HG03354 (cell line): ENCODE results near the gene VEGFD.

Experiments used
- ATAC-seq: cut with Tn5 transposase; IDR thresholded peaks from one replicate; pipeline ENCODE4 v1.9.1; 2021; ENCODE audit warnings: mild to moderate bottlenecking; ENCODE audit not compliant: unreplicated experiment, poor library complexity, severe bottlenecking

Gene VEGFD, protein sequence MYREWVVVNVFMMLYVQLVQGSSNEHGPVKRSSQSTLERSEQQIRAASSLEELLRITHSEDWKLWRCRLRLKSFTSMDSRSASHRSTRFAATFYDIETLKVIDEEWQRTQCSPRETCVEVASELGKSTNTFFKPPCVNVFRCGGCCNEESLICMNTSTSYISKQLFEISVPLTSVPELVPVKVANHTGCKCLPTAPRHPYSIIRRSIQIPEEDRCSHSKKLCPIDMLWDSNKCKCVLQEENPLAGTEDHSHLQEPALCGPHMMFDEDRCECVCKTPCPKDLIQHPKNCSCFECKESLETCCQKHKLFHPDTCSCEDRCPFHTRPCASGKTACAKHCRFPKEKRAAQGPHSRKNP

DNA sequence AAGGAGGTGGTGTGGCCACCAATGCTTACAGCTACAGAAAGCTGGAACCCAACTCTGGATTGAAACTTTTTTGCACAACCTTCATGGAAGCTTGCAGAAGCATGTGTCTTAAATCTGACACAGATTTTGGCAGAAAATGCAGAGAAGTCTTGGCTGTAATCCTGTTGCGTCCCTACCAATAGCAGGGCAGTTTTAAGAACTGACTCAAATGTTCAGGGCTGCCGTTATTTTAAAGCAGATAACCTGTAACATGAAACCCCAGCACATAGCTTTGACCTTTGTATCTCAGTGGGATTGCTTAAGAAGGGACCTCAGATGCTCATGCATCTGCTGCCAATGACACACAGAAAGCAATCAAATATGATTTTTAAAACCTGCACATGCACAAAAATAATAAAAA, at the start of gene VEGFD:
Gene VEGFD, minus strand, starts transcription at position 110 of the 400 bp plus-strand sequence. CDS start 467 bp downstream, outside the sequence.
- no peak for ATAC-seq

DNA sequence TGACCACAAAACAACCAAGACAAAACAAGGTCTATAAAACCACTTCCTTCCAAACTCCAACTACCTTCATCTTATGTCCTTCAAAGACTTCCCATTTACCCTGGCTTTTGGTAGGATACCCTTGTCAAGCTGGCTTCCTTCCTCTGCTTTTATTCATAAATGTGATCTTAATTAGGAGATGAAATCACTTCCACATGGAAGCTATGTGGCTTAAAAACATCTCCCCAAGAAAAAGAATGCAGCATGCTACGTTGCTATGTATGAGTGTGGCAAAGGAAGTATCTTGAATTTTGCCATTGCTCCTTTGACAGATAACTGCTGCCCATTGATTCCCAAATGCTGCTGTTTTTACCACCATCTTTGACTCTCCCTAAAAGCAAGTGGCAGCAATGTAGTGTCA, 46.4 kb upstream of the VEGFD start:
- no peak for ATAC-seq

DNA sequence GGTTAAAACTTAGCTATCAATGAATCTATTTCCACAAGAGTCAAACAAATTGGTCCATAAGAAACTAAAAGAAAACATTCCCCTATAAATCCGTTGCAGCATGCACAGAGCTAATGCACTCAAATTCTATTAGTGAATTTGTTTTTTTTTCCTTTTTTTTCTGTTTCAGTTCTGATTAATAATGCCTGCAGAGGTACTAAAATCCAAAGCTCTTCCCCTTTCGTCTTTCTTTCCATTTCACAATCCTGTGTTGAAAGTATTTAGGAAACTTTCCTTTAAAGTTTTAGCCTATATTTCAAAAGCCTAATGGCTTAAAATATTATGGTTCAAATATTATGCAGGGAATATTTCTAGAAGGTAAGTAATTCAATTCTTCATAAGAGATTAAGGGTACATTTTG, 45.9 kb upstream of the VEGFD start:
- ATAC-seq = no peak

DNA sequence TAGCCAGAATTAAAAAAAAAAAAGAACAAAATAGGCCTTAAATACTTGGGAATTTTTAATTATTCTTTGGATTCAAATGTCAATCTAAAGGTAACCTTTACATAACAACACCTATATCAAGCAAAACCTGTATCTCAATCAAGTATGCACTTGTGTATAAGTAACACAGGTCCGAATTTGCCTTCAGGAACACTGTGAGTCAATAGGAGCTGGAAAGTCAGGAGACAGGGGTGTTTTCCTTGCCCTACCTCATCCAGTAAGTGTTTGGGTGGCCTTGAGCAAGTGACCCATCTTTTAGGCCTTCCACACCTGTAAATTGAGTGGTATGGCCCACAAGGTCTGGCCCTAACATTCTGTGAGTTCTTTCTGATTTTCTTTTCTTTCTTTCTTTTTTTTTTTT, 40.8 kb upstream of the VEGFD start:
- no peak for ATAC-seq

DNA sequence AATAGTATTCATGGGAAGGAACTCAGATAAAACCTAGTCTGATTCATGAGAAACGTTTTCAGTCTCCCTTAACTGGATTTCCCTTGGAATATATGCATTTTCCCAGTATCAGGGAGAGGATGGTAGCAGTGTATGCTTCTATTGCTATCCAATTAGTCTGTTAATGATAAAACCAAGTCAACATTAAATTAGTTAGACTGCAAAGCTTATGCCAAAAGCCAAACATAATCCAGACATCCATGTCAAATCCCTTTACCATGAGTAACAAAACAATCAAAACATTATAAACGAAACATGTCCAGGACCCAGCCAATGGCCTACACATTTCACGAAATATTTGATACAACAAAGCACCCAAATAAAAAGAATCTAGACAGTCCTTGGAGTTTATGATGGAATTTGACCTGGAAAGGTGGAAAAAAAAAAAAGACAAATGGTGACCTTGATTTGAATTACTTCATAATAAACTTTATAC, 34.5 kb upstream of the VEGFD start:
- no peak for ATAC-seq

DNA sequence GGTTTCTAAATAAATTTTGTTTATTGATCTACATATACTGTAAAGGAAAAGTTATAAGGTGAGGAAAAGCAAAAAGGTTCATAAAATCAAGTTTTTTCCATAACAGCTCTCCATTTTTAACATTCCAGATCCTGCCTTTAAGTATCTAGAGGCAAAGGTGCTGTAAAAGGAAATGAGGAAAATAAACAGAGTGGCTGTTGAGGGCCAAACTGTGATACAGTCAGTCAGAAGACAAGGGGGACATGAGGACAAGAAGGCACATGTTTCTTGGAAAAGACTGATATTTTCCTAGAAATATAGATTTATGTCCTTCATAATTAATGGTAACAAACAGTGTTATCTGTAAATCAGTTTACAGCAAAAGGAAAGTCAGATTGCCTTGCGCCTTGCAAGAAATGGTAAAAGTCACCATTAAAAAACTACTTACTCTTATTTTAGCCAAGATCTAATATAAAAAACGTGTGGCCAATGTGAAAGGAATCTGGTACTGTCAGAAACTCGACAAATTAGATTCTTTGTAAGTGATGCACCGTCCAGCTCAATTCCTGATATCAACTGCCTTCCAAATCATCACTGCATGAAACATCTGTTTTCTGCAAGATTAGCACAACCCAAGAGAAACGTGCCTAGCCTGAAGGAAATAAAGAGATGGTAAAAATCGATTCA, 34.0 kb upstream of the VEGFD start:
- ATAC-seq = no peak

DNA sequence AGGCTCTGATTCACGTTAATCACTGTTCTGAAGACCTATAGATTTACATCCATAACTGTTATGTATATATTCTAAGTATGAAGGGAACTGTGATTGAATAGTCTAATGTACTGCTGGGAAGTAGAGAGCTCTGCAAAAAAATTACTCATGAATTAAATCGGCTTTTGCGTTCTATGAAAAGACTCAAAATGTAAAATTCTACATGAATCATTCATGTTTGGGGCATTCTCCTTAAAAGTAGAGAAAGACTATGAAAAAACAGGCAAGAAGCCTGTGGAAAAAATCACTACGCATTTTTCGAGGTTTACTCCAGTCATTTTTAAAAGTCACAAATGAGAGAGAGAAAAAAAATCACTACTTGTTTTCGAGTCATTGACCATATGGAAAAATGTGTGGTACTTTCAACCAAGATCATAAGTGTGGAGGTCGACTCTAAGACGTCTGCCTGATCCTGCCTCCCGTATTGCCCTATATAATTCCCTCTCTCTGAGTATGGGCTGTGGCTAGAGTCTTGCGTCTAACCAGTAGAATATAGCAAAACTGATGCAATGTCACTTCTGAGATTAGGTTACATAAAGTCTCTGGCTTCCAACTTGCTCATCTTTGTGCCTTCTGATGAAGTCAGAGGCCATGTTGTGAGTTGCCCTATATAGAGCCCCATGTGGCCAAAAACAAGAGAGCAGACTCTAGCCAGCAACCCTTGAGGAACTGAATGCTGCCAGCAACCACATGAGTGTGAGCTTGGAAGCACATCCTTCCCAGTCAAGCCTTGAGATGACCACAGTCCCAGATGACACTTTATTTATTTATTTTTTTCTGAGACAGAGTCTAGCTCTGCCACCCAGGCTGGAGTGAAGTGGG, 32.1 kb upstream of the VEGFD start:
- ATAC-seq = no peak

DNA sequence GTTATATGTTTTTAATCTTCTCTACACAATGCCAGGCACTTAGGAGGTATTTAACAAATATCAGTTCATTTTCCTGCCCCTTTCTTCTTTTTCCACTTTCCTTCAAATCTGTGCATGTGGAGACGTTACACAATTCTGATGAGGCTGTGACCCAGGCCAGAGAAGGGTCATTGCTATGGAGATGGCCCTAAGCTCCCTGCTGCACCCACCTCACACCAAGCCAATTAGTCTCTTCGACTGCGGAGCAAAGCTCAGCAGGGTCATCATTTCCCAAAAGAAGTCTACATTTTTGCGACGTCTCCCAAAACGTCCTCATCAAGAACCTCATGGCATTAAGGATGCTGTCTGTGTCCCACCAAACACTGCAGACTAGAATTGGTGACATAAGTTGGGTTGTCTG, 28.9 kb upstream of the VEGFD start:
- ATAC-seq = no peak

DNA sequence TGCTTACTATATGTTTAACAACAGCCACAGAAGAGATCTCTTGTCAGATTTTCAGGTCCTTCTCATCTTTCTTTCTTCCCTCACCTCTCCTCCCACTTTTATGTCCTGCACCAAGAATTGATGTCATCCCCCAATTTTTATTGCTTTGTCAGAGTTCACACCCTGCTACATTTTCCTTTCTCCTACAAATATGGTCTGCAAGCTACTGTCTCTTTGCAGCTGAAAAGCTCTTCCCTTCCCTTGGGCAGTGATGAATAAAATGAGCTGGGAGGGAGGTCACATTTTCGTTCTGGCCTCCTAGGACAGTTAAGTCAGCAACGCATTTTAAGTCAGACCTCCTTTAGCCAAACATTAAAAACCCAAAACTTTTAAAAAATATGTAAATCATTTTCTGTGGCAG, 26.7 kb upstream of the VEGFD start:
- ATAC-seq = no peak

DNA sequence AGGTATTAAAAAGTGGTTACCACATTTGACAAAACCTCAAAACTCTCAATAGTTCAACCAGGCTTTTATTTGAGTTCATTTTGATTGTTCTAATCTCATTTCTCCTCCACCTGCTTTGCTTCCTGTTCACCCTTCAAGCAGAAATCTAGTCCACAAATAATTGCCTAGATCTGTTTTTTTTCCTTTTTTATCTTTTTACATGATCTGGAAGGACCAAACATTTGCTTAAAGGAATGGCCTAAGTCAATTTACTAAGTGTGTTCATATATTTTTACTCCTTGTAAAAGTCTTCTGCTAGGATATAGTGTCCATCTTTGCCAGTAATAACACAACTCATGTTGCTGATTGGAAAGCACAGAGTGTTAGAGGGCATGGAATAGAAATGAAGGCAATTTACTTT, 26.2 kb upstream of the VEGFD start:
- no peak for ATAC-seq

DNA sequence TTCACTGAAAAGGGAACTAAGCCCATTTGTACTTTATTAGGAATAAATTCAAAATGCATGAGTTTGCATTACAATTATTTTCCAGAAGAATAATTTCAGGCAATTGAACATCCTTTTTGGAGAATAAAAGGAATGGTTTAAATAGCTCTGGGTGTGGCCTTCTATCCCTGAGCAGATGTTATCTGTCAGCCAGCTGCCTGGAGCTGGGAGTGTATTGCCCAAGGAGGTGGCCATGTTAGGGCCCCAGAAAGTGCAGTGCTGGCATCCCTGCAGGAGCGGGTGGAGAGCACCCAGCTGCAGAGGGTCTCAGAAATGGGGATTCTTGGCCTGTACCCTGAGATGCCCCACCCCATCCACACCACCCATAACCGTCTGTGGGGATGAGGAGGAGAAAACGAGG, 21.6 kb upstream of the VEGFD start:
- no peak for ATAC-seq

DNA sequence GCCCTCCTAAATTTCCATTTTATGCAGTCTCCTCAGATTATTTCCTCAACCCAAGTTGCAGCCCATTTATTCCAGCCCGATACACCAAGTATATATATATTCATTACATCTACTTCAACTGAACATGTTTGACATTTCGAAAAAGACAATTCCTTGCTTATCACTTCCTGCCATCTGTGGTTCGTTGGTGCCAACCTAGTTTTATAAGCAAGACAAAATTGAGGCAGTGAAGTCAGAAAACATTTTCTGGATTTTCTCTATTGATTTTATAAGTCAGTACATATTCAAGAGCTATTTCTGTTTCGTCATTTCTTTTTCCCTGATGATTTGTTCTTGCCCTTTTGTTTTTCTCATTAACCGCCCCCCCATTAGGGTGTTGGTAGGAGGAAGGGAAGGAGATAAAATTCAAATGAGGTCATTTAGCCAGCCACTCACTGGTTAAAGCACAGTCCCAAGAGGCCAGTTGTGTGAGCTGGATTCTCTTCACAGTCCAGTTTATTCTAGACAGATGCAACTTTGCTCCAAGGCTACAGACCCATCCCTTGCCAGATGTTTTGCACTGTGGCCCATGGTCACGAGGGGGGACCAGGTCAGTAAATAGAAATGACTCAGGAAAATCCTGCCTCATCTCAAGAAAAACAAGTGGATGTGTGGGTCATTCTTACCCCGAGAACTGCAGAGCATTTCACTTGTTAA, 20.3 kb upstream of the VEGFD start:
- ATAC-seq = no peak

DNA sequence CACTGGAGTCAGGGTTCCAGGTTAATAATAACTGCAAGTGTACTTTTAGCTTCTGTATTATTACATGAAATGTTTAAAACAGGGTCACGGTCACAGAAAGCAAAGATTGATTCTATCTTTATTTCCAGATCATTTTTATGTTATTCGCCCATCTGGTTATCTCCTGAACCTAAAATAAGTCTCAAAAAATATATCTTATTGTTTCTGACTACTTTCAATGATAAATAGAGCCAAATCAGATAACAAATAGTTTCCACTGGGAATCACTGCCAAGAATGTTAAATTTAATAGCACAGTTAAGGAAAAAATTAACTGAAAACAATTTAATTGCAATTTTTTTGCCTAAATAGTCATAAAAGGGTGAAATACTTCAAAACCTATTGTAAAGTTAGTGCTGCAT, 17.2 kb upstream of the VEGFD start:
- ATAC-seq = no peak

DNA sequence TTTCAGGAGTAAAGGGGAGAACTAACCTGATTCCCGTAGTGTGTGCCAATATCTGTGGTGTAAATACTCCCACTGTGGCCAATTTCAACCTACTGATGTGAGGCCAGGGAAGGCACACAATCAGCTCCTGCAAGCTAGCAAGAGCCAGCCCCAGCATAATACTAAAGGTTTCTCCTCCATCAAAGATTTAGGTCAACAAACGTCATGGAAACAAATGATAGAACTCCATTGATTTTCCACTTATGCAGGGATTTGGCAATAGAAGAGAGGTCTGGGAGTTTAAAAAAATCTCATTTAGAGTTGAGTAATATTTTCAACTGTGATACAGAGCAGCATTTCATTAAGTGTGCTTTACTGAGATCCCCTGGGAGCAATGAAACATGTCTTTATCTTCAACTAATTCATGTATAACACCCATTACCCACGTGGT, 15.8 kb upstream of the VEGFD start:
- no peak for ATAC-seq

DNA sequence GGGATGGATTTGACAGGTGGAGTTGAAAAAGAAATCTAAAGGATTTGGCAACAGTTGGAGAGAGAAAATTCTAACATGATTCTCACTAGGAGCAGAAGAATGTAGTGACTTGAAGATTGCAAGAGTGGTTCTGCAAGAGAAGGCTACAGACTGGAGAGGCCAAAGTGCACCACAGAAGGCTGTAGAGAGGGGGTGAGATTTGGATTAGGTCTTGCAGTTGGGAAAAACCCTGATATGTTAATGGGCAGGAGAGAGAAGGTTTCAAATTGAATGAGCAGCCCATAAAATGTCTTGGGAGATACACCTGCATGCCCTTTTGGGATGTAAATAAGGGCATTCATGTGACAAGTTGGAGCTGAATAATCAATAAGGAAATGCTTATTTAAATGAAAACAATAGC, 14.7 kb upstream of the VEGFD start:
- no peak for ATAC-seq

DNA sequence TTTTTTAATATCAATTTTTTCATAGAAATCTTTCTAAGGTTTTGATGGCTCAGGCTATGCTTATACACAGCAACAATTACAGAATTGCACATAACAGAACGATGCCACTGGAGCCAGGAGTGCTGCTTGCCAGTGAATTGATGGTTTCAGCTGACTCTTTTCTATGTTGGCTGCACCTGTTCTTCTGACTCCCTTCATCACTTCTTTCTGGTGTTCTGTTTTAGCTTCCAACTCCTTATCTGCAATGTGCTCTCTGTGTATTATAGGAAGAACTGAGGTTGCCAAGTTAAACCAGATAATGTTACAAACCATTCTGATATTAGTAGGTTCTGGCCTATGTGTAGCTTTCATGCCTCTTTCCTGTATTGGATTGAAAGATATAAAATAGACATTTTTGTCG, 11.6 kb upstream of the VEGFD start:
- no peak for ATAC-seq

DNA sequence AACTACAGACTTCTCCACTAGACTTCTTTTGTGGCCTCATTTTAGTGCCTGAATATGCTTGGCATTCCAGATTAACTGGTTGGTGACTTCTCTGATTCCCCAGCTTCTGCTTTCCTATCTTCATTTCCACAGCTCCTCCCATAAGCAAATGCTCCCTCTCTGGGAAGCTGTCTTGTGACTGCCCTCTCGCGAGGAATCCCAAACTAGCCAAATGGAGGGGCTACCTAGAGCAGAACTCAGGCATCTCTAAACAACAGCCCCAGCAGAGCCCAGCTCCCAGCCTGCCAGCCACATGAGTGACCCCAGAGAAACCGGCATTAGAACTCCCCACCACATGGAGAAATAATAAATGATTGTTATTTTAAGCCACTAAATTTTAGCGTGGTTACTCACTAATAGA, 7.6 kb upstream of the VEGFD start:
- no peak for ATAC-seq

DNA sequence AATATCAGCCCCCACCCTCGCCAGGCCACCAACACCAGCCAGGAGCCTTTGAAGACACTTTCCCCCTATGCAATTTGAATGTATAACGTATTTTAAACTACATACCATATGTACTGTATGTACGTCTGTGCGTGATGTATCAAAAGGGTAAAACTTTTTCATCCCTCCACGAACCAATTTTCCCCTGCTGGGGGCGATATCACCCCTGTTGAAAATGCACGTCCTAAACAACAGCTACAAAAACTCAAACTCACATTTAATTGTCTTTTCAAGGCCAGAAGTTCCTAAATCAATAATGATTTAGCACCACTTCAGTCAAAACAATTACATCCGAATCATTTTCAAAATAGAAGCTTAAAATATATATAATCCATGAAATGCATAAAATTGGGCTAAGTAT, 1.4 kb downstream of the VEGFD start:
- no peak for ATAC-seq

DNA sequence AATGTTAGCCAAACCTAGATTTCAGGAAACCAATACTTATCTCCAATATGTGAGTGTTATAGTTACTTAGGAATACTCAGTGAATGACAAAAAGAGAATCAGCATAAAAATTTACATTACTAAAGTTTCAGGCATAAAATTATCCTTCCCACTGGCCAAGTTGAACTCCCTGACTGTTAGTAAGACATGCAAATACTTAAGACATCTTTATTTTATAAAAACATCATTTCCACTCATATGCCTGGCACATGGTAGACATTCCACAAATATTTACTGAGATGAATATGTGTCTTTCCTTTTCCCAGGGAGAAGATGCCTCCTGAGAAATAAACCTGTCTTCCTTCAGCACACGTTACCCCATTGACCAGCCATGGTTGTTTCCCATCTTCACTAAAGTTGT, 7.3 kb downstream of the VEGFD start:
- no peak for ATAC-seq

DNA sequence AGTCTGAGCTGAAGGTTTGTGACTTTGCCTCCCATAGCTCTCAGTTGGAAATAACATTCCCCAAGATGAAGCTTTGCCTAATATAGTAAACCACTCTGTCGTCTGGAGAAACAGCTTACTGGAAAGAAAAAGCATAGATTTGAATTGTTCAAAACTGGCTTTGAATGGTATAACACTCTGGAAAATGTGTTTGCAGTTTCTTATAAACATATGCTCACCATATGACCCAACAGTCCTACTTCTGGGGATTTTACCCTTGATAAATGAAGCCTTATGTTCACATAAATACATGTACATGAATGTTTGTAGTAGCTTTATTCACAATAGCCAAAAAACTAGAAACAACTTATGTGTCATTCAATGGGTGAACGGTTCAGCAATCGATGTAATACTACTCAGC, 10.2 kb downstream of the VEGFD start:
- ATAC-seq = no peak
